DMS153 treated with DMSO at 0.1 percent for 48 hours (cell line): ENCODE measurements around the gene SYT7.

Source experiments
- DNase-seq: peaks from one replicate; lab custom pipeline; 2025; ENCODE audit not compliant: unreplicated experiment; lab: John Stamatoyannopoulos, UW

SYT7 gene

GRCh38 chr11:61609000-61609979, 28.4 kb upstream of the SYT7 start:
- DNase-seq: no peak

GRCh38 chr11:61607920-61608599, 27.2 kb upstream of the SYT7 start:
- DNase-seq: no peak

GRCh38 chr11:61607426-61607825, 26.6 kb upstream of the SYT7 start:
- DNase-seq: no peak

GRCh38 chr11:61603667-61604066, 22.8 kb upstream of the SYT7 start:
- DNase-seq: no peak

GRCh38 chr11:61602775-61603569, 22.1 kb upstream of the SYT7 start:
- no peak for DNase-seq

GRCh38 chr11:61601512-61601911, 20.6 kb upstream of the SYT7 start:
- DNase-seq: no peak

GRCh38 chr11:61599968-61600710, 19.3 kb upstream of the SYT7 start:
- DNase-seq: no peak

GRCh38 chr11:61598886-61599868, 18.3 kb upstream of the SYT7 start:
- no peak for DNase-seq

- DNase-seq: no peak
Observed at GRCh38 chr11:61598374-61598773, 17.5 kb upstream of the SYT7 start.

- DNase-seq: no peak
Observed at GRCh38 chr11:61596990-61597389, 16.1 kb upstream of the SYT7 start.

GRCh38 chr11:61596542-61596941, 15.7 kb upstream of the SYT7 start:
- no peak for DNase-seq

GRCh38 chr11:61594907-61595257, 14.0 kb upstream of the SYT7 start:
- no peak for DNase-seq

GRCh38 chr11:61593151-61593550, 12.3 kb upstream of the SYT7 start:
- DNase-seq: no peak

- no peak for DNase-seq
Observed at GRCh38 chr11:61592176-61592575, 11.3 kb upstream of the SYT7 start.

- no peak for DNase-seq
Observed at GRCh38 chr11:61589961-61590360, 9.1 kb upstream of the SYT7 start.

- no peak for DNase-seq
Observed at GRCh38 chr11:61588728-61589191, 7.9 kb upstream of the SYT7 start.

- peak; percentile 51 for DNase-seq
Observed at GRCh38 chr11:61587951-61588727, 7.3 kb upstream of the SYT7 start.

GRCh38 chr11:61587541-61587941, 6.7 kb upstream of the SYT7 start:
- no peak for DNase-seq
